Activated T-helper 1 cell treated with anti-CD3 and anti-CD28 coated beads, Interleukin-12 subunit alpha, Interleukin-12 subunit beta, Interleukin-2, Interleukin-4 antibody, amounts not matched to agents 30 ng/mL and 10 ng/mL and 1 ng/mL, durations not matched to agents 14 hours and 24 hours and 36 hours (primary cell): ENCODE data around the gene CLEC2D. TPM values are rescaled to one million over a fixed set of nuclear protein-coding genes. Genes with fewer than 3 reads are reported as not detected.

Source experiments
- DNase-seq: peaks from one replicate; pipeline ENCODE4 v3.0.0; 2021; ENCODE audit warnings: low spot score
- H3K27ac Mint-ChIP-seq: one replicate; pipeline ENCODE4 v1.8.0; 2021; ENCODE audit warnings: mild to moderate bottlenecking, mixed read lengths
- H3K27me3 Mint-ChIP-seq: one replicate; pipeline ENCODE4 v1.8.0; 2022; ENCODE audit warnings: mild to moderate bottlenecking, moderate library complexity, mixed read lengths; ENCODE audit not compliant: insufficient read depth
- H3K36me3 Mint-ChIP-seq: one replicate; pipeline ENCODE4 v1.8.0; 2021; ENCODE audit warnings: low read depth, mixed read lengths
- H3K4me1 Mint-ChIP-seq: one replicate; pipeline ENCODE4 v1.8.0; 2021; ENCODE audit warnings: low read depth, mixed read lengths
- H3K4me3 Mint-ChIP-seq: one replicate; pipeline ENCODE4 v1.8.0; 2021; ENCODE audit warnings: mild to moderate bottlenecking, moderate library complexity, mixed read lengths
- H3K9me3 Mint-ChIP-seq: one replicate; pipeline ENCODE4 v1.8.0; 2021; ENCODE audit warnings: mixed read lengths
- intact Hi-C: fragments of 100-400 bp; cut with micrococcal nuclease; formaldehyde crosslinking; loops from one replicate; pipeline ENCODE4 v1.15.1; 2024
- total RNA-seq: library from RNA; stranded (reverse); gene quantifications from 2 replicates; pipeline ENCODE4 v1.2.3, GENCODE V29; 2022

CLEC2D gene
- 371 and 395 TPM in 2 replicates for total RNA-seq

DNA sequence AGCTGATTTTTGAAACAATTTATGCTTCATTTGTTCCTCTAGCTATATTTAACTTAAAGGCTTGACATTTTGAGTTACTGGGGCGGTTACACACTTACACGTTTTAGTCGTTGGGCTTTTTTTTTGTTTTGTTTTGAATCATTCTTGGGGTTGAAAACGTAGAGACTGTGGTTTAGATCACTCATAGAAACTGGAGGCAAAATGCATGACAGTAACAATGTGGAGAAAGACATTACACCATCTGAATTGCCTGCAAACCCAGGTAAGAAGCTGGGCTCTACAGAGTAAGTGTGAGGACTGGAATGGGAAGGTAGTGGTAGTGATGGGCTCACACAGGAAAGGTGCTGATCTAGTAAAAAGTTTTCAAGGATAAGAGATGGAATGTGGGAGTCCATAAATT, at the start of gene CLEC2D:
Gene CLEC2D (plus strand): TSS at position 180 of the 400 bp plus-strand sequence. CDS start 22 bp downstream, at position 202.
- H3K27ac Mint-ChIP-seq, result peak within 1 kb of the TSS; percentile 97
- H3K36me3 Mint-ChIP-seq, result peaks cover 59% of the 10 kb centered on the region
- H3K4me3 Mint-ChIP-seq, result peak within 1 kb of the TSS; percentile 90
- peaks cover 60% of the 10 kb centered on the region for H3K4me1 Mint-ChIP-seq
- no peaks in the 10 kb centered on the region for H3K27me3 Mint-ChIP-seq
- no peaks in the 10 kb centered on the region for H3K9me3 Mint-ChIP-seq
- intact Hi-C loops, result loop anchor here (1.0 to 2.0 kb wide), 5 partner anchors 18 to 197 kb away; partner anchors contain the start of gene CLECL1
- DNase-seq, result no peak

DNA sequence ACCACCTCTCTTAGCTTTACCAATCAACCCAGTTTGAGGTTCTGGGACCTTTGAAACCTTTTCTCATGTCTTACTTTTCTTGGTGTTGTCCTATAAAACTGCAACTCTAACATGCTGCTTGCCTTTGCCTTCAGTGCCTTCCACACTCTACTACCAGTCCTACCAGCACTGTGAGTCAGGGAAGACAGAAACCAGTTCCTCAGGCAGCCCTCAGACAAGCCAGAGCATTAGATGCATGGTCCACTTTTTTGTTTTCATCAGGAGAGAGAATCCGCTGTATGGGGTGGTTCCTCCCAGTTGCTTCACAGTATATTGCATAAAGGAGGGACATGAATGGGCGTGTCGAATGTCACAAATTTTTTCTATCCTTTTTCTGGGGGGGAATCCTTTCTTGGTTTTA, 44.5 kb upstream of the CLEC2D start:
- no peak for DNase-seq
- Mint-ChIP-seq H3K9me3 (peaks cover 25% of the 10 kb centered on the region), H3K4me1 (peaks cover 3% of the 10 kb centered on the region), H3K27me3 (peaks cover 2% of the 10 kb centered on the region), H3K27ac (no peak overlapping the region), H3K36me3 (peaks cover 2% of the 10 kb centered on the region), H3K4me3 (no peak overlapping the region)
- intact Hi-C loops, result no loop called here

GRCh38 chr12:9626291-9626690, 43.2 kb upstream of the CLEC2D start:
- intact Hi-C loops, result no loop called here
- Mint-ChIP-seq H3K27ac (no peak overlapping the region), H3K36me3 (peaks cover 2% of the 10 kb centered on the region), H3K9me3 (peaks cover 25% of the 10 kb centered on the region), H3K4me1 (no peaks in the 10 kb centered on the region), H3K4me3 (no peak overlapping the region), H3K27me3 (peaks cover 4% of the 10 kb centered on the region)
- no peak for DNase-seq

DNA sequence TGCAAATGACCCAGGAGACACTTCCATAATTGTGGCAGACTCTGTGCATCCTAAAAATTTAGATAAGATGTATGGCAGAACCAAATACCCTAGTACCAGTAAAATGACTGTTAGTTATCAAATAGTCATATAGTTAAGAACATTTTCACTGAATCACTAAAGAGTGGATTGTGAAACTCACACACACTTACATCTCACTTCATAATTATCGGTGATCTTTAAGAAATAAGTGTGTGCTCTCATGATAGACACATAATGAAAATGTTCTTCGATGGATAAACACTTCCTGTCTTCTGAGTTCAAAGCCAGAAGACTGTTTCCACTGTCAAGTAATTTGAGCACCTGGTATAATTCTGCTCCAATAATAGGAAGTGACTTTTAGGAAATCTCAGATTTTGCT, 42.7 kb upstream of the CLEC2D start:
- Mint-ChIP-seq H3K4me3 (no peak overlapping the region), H3K4me1 (no peaks in the 10 kb centered on the region), H3K36me3 (peaks cover 2% of the 10 kb centered on the region), H3K27me3 (peaks cover 4% of the 10 kb centered on the region), H3K9me3 (peaks cover 25% of the 10 kb centered on the region), H3K27ac (no peak overlapping the region)
- intact Hi-C loops, result no loop called here
- DNase-seq, result no peak

DNA sequence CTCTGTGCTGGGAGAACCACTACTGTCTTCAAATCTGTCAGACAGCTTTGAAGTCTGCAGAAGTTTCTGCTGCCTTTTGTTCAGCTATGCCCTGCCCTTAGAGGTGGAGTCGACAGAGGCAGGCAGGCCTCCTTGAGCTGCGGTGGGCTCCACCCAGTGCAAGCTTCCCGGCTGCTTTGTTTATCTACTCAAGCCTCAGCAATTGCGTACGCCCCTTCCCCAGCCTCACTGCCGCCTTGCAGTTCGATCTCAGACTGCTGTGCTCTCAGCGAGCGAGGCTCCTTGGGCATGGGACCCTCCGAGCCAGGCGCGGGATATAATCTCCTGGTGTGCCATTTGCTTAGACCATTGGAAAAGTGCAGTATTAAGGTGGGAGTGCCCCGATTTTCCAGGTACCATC, 36.7 kb upstream of the CLEC2D start:
- peaks cover 4% of the 10 kb centered on the region for H3K27me3 Mint-ChIP-seq
- no peak for DNase-seq
- H3K4me1 Mint-ChIP-seq, result peaks cover 46% of the 10 kb centered on the region
- H3K4me3 Mint-ChIP-seq, result no peak overlapping the region
- H3K27ac Mint-ChIP-seq, result no peak overlapping the region
- peaks cover 7% of the 10 kb centered on the region for H3K36me3 Mint-ChIP-seq
- peaks cover 5% of the 10 kb centered on the region for H3K9me3 Mint-ChIP-seq
- intact Hi-C loops, result loop anchor here (10.0 kb wide), 1 partner anchor 292 kb away; no protein-coding TSS in a partner anchor

DNA sequence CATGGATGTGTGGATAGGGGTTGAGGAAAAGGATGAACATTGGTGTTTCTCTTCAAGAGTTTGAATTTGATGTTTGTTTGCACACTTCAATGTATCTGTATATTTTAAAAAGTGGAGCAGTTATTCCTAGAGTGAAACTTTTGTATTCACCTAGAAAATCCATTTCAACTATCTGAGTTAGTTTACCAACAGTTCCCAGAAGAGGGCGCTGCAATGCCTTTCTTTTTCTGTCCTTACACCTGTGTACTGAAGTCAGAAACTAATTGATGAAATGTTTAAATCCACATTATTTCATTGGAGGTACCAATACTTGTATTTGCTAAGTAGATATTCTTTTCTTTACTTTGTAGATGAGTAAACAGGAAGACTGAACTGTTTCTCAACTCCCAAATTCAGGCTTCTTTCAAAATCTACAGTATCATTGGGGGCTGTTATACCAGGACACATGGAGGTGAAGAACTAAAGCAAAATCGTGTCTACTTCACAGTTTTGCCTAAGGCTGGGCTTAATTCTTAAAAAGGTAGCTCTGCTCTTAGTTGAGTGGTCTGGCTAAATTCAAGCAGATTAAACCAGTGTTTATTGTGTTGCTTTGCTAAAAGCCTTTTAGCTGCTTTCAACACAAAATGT, 35.2 kb upstream of the CLEC2D start:
- peaks cover 11% of the 10 kb centered on the region for H3K9me3 Mint-ChIP-seq
- peaks cover 60% of the 10 kb centered on the region for H3K4me1 Mint-ChIP-seq
- H3K36me3 Mint-ChIP-seq, result peaks cover 11% of the 10 kb centered on the region
- H3K27me3 Mint-ChIP-seq, result peaks cover 3% of the 10 kb centered on the region
- peak; percentile 64 for DNase-seq
- H3K27ac Mint-ChIP-seq, result peak overlapping the region; percentile 63
- intact Hi-C loops, result loop anchor here (1.0 to 10.0 kb wide), 9 partner anchors 13 to 303 kb away; partner anchors contain the start of gene CLEC2B
- H3K4me3 Mint-ChIP-seq, result peak overlapping the region; percentile 60

GRCh38 chr12:9634969-9635754, 34.4 kb upstream of the CLEC2D start:
- intact Hi-C loops, result loop anchor here (1.0 to 10.0 kb wide), 9 partner anchors 12 to 304 kb away; partner anchors contain the start of gene CLEC2B
- no peak for DNase-seq
- peaks cover 60% of the 10 kb centered on the region for H3K4me1 Mint-ChIP-seq
- peak overlapping the region; percentile 45 for H3K4me3 Mint-ChIP-seq
- peaks cover 11% of the 10 kb centered on the region for H3K36me3 Mint-ChIP-seq
- peaks cover 3% of the 10 kb centered on the region for H3K27me3 Mint-ChIP-seq
- H3K27ac Mint-ChIP-seq, result peak overlapping the region; percentile 59
- peaks cover 15% of the 10 kb centered on the region for H3K9me3 Mint-ChIP-seq

DNA sequence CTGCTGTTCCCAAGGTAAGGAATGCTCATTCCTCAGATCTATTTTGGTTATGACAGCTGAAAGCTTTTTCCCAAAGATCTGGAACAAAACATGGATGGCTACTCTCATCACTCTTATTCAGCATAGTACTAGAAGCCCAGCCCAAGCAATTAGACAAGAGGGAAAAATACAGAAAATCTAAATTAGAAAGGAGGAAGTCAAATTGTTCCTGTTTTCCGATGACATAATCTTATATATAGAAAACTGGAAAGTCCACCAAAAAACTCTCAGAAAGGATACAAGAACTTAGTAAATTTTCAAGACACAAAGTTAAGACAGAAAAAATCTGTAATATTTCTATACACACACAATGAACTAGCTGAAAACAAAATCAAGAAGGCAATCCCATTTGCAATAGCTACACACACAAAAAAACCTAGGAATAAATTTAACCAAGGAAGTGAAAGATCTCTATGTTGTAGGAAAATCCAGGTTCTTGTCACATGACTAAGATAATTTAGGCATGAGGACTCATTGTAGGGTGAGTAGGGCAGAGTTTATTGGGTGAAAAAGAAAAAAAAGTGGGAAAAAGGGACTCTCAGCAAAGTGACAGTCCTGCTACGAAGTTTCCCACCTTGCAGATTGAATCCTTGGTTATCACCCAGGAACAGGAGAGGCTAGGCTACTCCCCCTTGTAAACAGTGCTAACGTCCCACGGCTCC, 33.2 kb upstream of the CLEC2D start:
- peak overlapping the region; percentile 2 for H3K27ac Mint-ChIP-seq

DNA sequence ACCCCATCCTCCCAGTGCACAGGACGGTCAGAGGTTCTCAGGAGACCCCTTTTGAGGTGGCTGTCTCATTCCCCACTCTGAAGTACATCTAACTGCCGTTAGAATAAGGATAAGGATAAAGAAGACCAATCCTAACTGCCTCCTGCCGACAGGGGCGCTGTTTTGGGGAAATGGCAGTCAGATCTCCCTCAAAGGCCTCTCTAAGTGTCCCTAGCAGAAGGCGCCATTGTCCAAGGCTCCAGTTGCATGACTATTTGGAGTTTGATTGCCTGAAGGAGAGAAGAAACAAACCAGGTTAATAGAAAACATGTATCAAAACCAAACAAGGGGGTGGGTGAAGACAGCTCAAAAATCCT, 32.7 kb upstream of the CLEC2D start:
- Mint-ChIP-seq H3K4me1 (peaks cover 73% of the 10 kb centered on the region), H3K9me3 (peaks cover 23% of the 10 kb centered on the region), H3K4me3 (no peak overlapping the region), H3K27ac (no peak overlapping the region), H3K36me3 (peaks cover 19% of the 10 kb centered on the region), H3K27me3 (no peaks in the 10 kb centered on the region)
- DNase-seq, result no peak
- intact Hi-C loops, result loop anchor here (10.0 kb wide), 1 partner anchor 288 kb away; no protein-coding TSS in a partner anchor

More for the DNA sequence above, 33.2 kb upstream of the CLEC2D start:
- no peaks in the 10 kb centered on the region for H3K27me3 Mint-ChIP-seq
- peaks cover 72% of the 10 kb centered on the region for H3K4me1 Mint-ChIP-seq
- DNase-seq, result no peak
- no peak overlapping the region for H3K4me3 Mint-ChIP-seq
- peaks cover 23% of the 10 kb centered on the region for H3K9me3 Mint-ChIP-seq
- peaks cover 17% of the 10 kb centered on the region for H3K36me3 Mint-ChIP-seq
- intact Hi-C loops, result loop anchor here (10.0 kb wide), 1 partner anchor 289 kb away; no protein-coding TSS in a partner anchor

DNA sequence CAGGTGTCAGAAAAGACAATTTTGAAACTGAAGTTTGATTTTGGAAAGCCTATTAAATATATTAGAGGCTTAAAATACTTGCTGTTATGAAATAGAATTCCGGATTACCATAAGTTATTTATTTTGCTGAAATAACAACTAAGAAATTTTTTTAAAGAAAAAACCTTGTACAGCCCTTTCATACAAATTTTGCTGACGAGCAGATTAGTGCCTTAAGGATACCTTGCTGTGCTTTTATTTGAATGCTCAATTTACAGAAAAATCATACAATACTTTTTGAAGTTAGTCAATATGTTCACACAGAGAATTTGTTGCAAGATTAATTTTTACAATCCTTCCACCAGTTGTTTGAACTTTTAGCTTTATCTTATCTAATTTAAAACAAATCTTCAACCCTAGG, 29.5 kb upstream of the CLEC2D start:
- no peaks in the 10 kb centered on the region for H3K27me3 Mint-ChIP-seq
- H3K36me3 Mint-ChIP-seq, result peaks cover 18% of the 10 kb centered on the region
- H3K27ac Mint-ChIP-seq, result no peak overlapping the region
- no peak overlapping the region for H3K4me3 Mint-ChIP-seq
- H3K9me3 Mint-ChIP-seq, result peaks cover 38% of the 10 kb centered on the region
- no peak for DNase-seq
- H3K4me1 Mint-ChIP-seq, result peaks cover 82% of the 10 kb centered on the region
- intact Hi-C loops, result loop anchor here (10.0 kb wide), 5 partner anchors 305 to 1085 kb away; partner anchors contain the start of genes MAGOHB and YBX3

DNA sequence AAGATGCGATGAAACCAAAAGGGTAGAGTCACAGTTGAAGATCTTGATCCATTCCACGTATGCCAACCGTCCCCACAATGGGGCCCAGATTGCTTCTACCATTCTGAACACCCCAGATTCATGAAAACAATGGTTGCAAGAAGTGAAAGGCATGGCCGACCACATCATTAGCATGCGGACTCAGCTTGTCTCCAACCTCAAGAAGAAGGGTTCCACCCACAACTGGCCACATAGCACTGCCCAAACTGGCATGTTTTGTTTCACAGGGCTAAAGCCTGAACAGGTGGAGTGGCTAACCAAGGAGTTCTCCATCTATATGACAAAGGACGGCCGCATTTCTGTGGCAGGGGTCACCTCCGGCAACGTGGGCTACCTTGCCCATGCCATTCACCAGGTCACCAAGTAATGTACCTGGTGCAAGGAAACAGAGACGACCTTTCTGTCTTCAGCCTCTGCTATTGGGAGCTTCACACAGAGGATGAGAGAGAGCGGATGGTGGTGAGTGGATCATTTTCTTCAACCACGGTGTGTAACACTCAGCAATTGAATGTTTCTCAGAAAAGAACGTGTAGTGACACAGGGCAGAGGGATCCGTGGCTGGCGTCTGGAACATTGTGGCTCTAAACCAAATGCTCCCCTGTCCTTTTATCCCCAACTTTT, 26.8 kb upstream of the CLEC2D start:
- H3K4me3 Mint-ChIP-seq, result peak overlapping the region; percentile 12
- H3K36me3 Mint-ChIP-seq, result peaks cover 15% of the 10 kb centered on the region
- DNase-seq, result no peak
- no peaks in the 10 kb centered on the region for H3K27me3 Mint-ChIP-seq
- H3K27ac Mint-ChIP-seq, result peak overlapping the region; percentile 69
- H3K9me3 Mint-ChIP-seq, result peaks cover 40% of the 10 kb centered on the region
- intact Hi-C loops, result loop anchor here (10.0 kb wide), 5 partner anchors 302 to 1082 kb away; partner anchors contain the start of genes MAGOHB and YBX3
- peaks cover 83% of the 10 kb centered on the region for H3K4me1 Mint-ChIP-seq

- H3K36me3 Mint-ChIP-seq, result peaks cover 15% of the 10 kb centered on the region
- H3K4me1 Mint-ChIP-seq, result peaks cover 78% of the 10 kb centered on the region
- H3K27ac Mint-ChIP-seq, result peak overlapping the region; percentile 76
- H3K27me3 Mint-ChIP-seq, result no peaks in the 10 kb centered on the region
- H3K9me3 Mint-ChIP-seq, result peaks cover 40% of the 10 kb centered on the region
- DNase-seq, result no peak
- peak overlapping the region; percentile 54 for H3K4me3 Mint-ChIP-seq
- intact Hi-C loops, result loop anchor here (10.0 kb wide), 5 partner anchors 302 to 1082 kb away; partner anchors contain the start of genes MAGOHB and YBX3
Measured at GRCh38 chr12:9643266-9643660, 26.2 kb upstream of the CLEC2D start.
